Omental fat pad (tissue), 4 donors: ENCODE results near the gene SEPTIN1. TPM values are rescaled to one million over a fixed set of nuclear protein-coding genes. Genes with fewer than 3 reads are reported as not detected.

Source experiments
- ATAC-seq: fragments of 150-250 bp; one replicate; pipeline ENCODE4 v1.9.1; 2016; ENCODE audit warnings: mild to moderate bottlenecking, moderate library complexity; ENCODE audit not compliant: low FRiP score
- DNase-seq: peaks from one replicate; pipeline ENCODE4 v3.0.0-alpha.2; 2019; ENCODE audit warnings: low spot score
- CTCF ChIP-seq, 3 donors: fragments of 450-650 bp; IDR thresholded peaks; one replicate each; pipeline ENCODE4 v1.5.1; 2016 to 2017; ENCODE audit warnings: antibody characterized with exemption in 3 of 3, mild to moderate bottlenecking in 3 of 3, moderate library complexity in 2 of 3
- total RNA-seq, 4 donors: library from RNA; depleted of rRNA; stranded (reverse); fragments of >200 nt; gene quantifications; one replicate each; pipeline ENCODE4 v1.1.0, GENCODE V29; 2016

Gene SEPTIN1
- total RNA-seq, 4 donors from 2014 or later: 0.93 to 2.6 (median 2.4) TPM

- DNase-seq: no peak
- no peak for ATAC-seq
- no peak for TF ChIP-seq CTCF (IDR thresholded peaks at IDR 0.05)
These were observed 13.6 kb downstream of the SEPTIN1 start for GRCh38 chr16:30368792-30369090.

- no peak for TF ChIP-seq CTCF (IDR thresholded peaks at IDR 0.05)
- DNase-seq (no peak), ATAC-seq (peak; percentile 44)
These were observed 14.1 kb downstream of the SEPTIN1 start for GRCh38 chr16:30368122-30368791.

- DNase-seq: no peak
- TF ChIP-seq CTCF (IDR thresholded peaks at IDR 0.05): no peak
- ATAC-seq: no peak
These were observed 14.9 kb downstream of the SEPTIN1 start for GRCh38 chr16:30367349-30368009.

- DNase-seq (no peak), ATAC-seq (no peak)
- TF ChIP-seq CTCF (IDR thresholded peaks at IDR 0.05): no peak
These were observed 15.8 kb downstream of the SEPTIN1 start for GRCh38 chr16:30366511-30366910.

GRCh38 chr16:30365200-30365599 is 17.2 kb downstream of the SEPTIN1 start:
- no peak for ATAC-seq
- no peak for TF ChIP-seq CTCF (IDR thresholded peaks at IDR 0.05)
- no peak for DNase-seq

- ATAC-seq (no peak), DNase-seq (no peak)
- TF ChIP-seq CTCF (IDR thresholded peaks at IDR 0.05): no peak
These were observed 21.2 kb downstream of the SEPTIN1 start for GRCh38 chr16:30361180-30361579.

- no peak for TF ChIP-seq CTCF (IDR thresholded peaks at IDR 0.05)
- ATAC-seq (no peak), DNase-seq (no peak)
These were observed 22.5 kb downstream of the SEPTIN1 start for GRCh38 chr16:30359871-30360170.
